Measurements from ENCODE around the gene ENDOD1. TPM values are rescaled to one million over a fixed set of nuclear protein-coding genes. Genes with fewer than 3 reads are reported as not detected.

ENDOD1 gene
- total RNA-seq, 1 donor from 2014 or later = 29.8 TPM

- Histone ChIP-seq H3K4me2 (ENCODE audit: low read length) (no peak overlapping the region), H3K27me3 (ENCODE audit: insufficient read depth, low read length) (no peaks in the 10 kb centered on the region), H3K79me2 (ENCODE audit: insufficient read depth, low read length) (peaks cover 10% of the 10 kb centered on the region), H3K36me3 (ENCODE audit: insufficient read depth, low read length) (no peaks in the 10 kb centered on the region), H3K27ac (ENCODE audit: low read depth, low read length) (no peak overlapping the region), H3K4me3 (ENCODE audit: insufficient read depth, low read depth, low read length) (no peak overlapping the region), H3K4me1 (ENCODE audit: insufficient read depth, low read length) (peaks cover 16% of the 10 kb centered on the region), H2AFZ (ENCODE audit: low read depth, low read length) (no peak overlapping the region), H3K9me3 (ENCODE audit: insufficient read depth, low read depth, low read length) (no peaks in the 10 kb centered on the region), H3K9ac (ENCODE audit: low read length) (no peak overlapping the region), H4K20me1 (ENCODE audit: insufficient read depth, low read length) (peaks cover under 1% of the 10 kb centered on the region)
- no peak for DNase-seq (ENCODE audit: low read depth)
- peaks cover 31% of the 10 kb centered on the region for H3K4me1 Mint-ChIP-seq (ENCODE audit: low read depth, unreplicated experiment)
- no peak overlapping the region for H3K27ac Mint-ChIP-seq (ENCODE audit: unreplicated experiment)
- TF ChIP-seq CTCF (IDR thresholded peaks at IDR 0.05; ENCODE audit: insufficient read depth, low read depth, low read length) (no peak), EZH2 (IDR thresholded peaks at IDR 0.05; ENCODE audit: insufficient read depth, low read length) (no peak)
- peaks cover 7% of the 10 kb centered on the region for H3K27me3 Mint-ChIP-seq (ENCODE audit: low read depth, unreplicated experiment)
- FAIRE-seq = no peak
- H3K9me3 Mint-ChIP-seq (ENCODE audit: unreplicated experiment) = no peaks in the 10 kb centered on the region
- no peak overlapping the region for H3K4me3 Mint-ChIP-seq (ENCODE audit: unreplicated experiment)
- H3K36me3 Mint-ChIP-seq (ENCODE audit: low read depth, unreplicated experiment) = no peaks in the 10 kb centered on the region
These were observed 2.6 kb upstream of the ENDOD1 start for GRCh38 chr11:95086836-95087570.

GRCh38 chr11:95088946-95089619 is 563 bp upstream of the ENDOD1 start:
- Histone ChIP-seq H3K4me3 (ENCODE audit: insufficient read depth, low read depth, low read length) (peak overlapping the region; percentile 72), H3K79me2 (ENCODE audit: insufficient read depth, low read length) (peaks cover 16% of the 10 kb centered on the region), H3K9me3 (ENCODE audit: insufficient read depth, low read depth, low read length) (no peaks in the 10 kb centered on the region), H3K27me3 (ENCODE audit: insufficient read depth, low read length) (no peaks in the 10 kb centered on the region), H3K4me2 (ENCODE audit: low read length) (peak overlapping the region; percentile 82), H3K27ac (ENCODE audit: low read depth, low read length) (peak overlapping the region; percentile 59), H3K4me1 (ENCODE audit: insufficient read depth, low read length) (peaks cover 31% of the 10 kb centered on the region), H2AFZ (ENCODE audit: low read depth, low read length) (peak overlapping the region; percentile 95), H3K36me3 (ENCODE audit: insufficient read depth, low read length) (no peaks in the 10 kb centered on the region), H4K20me1 (ENCODE audit: insufficient read depth, low read length) (peaks cover 5% of the 10 kb centered on the region), H3K9ac (ENCODE audit: low read length) (peak overlapping the region; percentile 79)
- no peak for TF ChIP-seq EZH2 (IDR thresholded peaks at IDR 0.05; ENCODE audit: insufficient read depth, low read length)
- no peak for TF ChIP-seq CTCF (IDR thresholded peaks at IDR 0.05; ENCODE audit: insufficient read depth, low read depth, low read length)
- peak overlapping the region; percentile 29 for H3K27ac Mint-ChIP-seq (ENCODE audit: unreplicated experiment)
- peaks cover 44% of the 10 kb centered on the region for H3K4me1 Mint-ChIP-seq (ENCODE audit: low read depth, unreplicated experiment)
- H3K27me3 Mint-ChIP-seq (ENCODE audit: low read depth, unreplicated experiment) = peaks cover 7% of the 10 kb centered on the region
- no peaks in the 10 kb centered on the region for H3K36me3 Mint-ChIP-seq (ENCODE audit: low read depth, unreplicated experiment)
- DNase-seq (ENCODE audit: low read depth) = no peak
- H3K4me3 Mint-ChIP-seq (ENCODE audit: unreplicated experiment) = peak overlapping the region; percentile 83
- no peak for FAIRE-seq
- H3K9me3 Mint-ChIP-seq (ENCODE audit: unreplicated experiment) = no peaks in the 10 kb centered on the region

Data from astrocyte (in vitro differentiated cells and primary cell).